ENCODE data around the gene RINT1. TPM values are rescaled to one million over a fixed set of nuclear protein-coding genes. Genes with fewer than 3 reads are reported as not detected.
"Not testable (repeated sequence)": the region's sequence is repeated elsewhere in the genome, so short reads cannot be mapped to it uniquely, and the experiment has no call there.

RINT1 gene
- total RNA-seq, 2 experiments from 2014 or later = 22.0 to 25.5 TPM

GRCh38 chr7:105594034-105594433 is 62.0 kb downstream of the RINT1 start:
- H3K27me3 Mint-ChIP-seq = peaks cover 23% of the 10 kb centered on the region

DNA sequence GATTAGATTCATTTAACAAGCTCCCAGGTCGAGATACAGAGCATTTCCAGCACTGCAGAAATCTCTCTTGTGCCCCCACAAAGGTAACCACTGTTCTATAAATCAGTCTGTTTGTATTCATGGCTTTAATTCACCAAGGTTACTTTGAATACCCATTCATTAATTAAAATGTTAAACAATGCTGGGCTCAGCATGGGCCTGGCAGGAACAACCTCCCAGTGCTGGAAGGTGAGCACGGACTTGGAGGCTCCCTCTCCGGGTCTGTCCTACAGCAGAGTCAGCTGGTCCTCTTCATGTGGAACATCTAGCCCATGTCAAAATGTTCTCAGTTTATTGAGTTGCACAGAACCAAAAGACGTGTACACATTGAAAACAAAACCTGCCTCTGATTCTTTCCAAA is 64.9 kb downstream of the RINT1 start:
- POLR2A ChIA-PET = no interaction called here
- no peaks in the 10 kb centered on the region for H3K36me3 Mint-ChIP-seq
- DNase-seq (no peak), ATAC-seq (ENCODE audit: low read depth) (no peak)
- no peak overlapping the region for H3K27ac Mint-ChIP-seq
- no peaks in the 10 kb centered on the region for H3K9me3 Mint-ChIP-seq
- no peak overlapping the region for H3K4me3 Mint-ChIP-seq
- no peaks in the 10 kb centered on the region for H3K4me1 Mint-ChIP-seq
- H3K27me3 Mint-ChIP-seq = peaks cover 26% of the 10 kb centered on the region

More at GRCh38 chr7:105594034-105594433, 62.0 kb downstream of the RINT1 start:
- Mint-ChIP-seq H3K27ac (no peak overlapping the region), H3K9me3 (no peaks in the 10 kb centered on the region), H3K4me1 (peaks cover 4% of the 10 kb centered on the region), H3K36me3 (no peaks in the 10 kb centered on the region), H3K4me3 (no peak overlapping the region)
- POLR2A ChIA-PET = no interaction called here
- ATAC-seq (ENCODE audit: low read depth) = no peak
- no peak for DNase-seq

- H3K4me1 Mint-ChIP-seq; H3K9me3 Mint-ChIP-seq; H3K4me3 Mint-ChIP-seq; POLR2A ChIA-PET; H3K36me3 Mint-ChIP-seq; DNase-seq; ATAC-seq (ENCODE audit: low read depth); H3K27ac Mint-ChIP-seq: not testable (repeated sequence)
- peaks cover 17% of the 10 kb centered on the region for H3K27me3 Mint-ChIP-seq
Measured at GRCh38 chr7:105599080-105599479, 67.1 kb downstream of the RINT1 start.

DNA sequence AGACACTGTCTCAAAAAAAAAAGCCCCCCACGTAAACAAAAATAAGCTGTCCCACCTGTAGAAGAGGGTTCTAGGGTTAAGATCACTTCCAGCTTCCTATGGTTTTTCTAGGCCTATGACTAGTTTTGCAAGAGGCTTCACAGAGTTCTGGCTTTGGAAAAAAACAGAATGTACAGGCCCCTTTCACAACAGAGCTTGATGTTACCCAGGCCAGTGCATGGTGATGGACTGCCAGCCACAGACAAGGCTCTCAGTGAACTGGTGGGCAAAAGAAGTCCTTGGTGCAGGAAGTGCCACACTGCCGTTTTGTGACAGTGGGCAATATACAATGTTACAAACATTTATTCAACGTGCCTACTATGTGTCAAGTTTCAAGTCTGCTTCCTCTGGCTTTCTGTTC is 67.5 kb downstream of the RINT1 start:
- Mint-ChIP-seq H3K9me3 (no peaks in the 10 kb centered on the region), H3K4me3 (no peak overlapping the region), H3K27me3 (peaks cover 15% of the 10 kb centered on the region), H3K36me3 (no peaks in the 10 kb centered on the region), H3K4me1 (no peaks in the 10 kb centered on the region), H3K27ac (no peak overlapping the region)
- no peak for DNase-seq
- POLR2A ChIA-PET = no interaction called here
- no peak for ATAC-seq (ENCODE audit: low read depth)

DNA sequence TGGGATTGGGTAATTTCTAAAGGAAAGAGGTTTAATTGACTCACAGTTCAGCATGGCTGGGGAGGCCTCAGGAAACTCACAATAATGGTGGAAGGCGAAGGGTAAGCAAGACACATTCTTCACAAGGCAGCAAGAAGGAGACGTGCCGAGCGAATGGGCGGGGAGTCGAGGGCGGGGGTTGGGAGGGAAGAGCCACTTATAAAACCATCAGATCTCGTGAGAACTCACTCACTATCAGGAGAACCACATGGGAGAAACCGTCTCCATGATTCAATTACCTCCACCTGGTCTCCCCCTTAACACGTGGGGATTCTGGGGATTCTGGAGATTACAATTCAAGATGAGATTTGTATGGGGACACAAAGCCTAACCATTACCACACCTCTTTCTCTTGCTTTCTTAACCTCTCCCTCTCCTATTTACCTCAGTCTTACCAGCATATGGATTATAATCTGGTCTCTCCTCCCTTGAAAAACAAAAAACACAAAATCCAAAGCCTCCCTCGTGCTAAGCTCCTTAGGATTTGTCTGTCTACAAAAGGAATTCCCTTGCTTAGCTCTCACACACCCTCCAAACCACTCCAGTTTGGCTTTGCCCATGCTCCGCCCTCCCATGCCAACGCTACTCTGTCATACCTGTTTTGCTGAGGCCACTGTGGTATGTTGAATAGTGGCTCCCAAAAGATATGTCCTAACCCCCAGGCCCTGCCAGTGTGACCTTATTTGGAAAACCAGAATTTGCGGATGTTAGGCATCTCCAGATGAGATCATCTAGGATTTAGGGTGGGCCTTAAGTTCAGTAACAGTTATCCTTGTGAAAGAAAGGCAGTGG is 68.9 kb downstream of the RINT1 start:
- ATAC-seq (ENCODE audit: low read depth) (no peak), DNase-seq (no peak)
- Mint-ChIP-seq H3K4me1 (no peaks in the 10 kb centered on the region), H3K9me3 (no peaks in the 10 kb centered on the region), H3K27me3 (peaks cover 11% of the 10 kb centered on the region), H3K27ac (no peak overlapping the region), H3K36me3 (no peaks in the 10 kb centered on the region), H3K4me3 (no peak overlapping the region)
- POLR2A ChIA-PET = no interaction called here

GRCh38 chr7:105602325-105603305 is 70.6 kb downstream of the RINT1 start:
- Mint-ChIP-seq H3K4me1 (no peaks in the 10 kb centered on the region), H3K27me3 (peaks cover 5% of the 10 kb centered on the region), H3K36me3 (no peaks in the 10 kb centered on the region), H3K27ac (no peak overlapping the region), H3K9me3 (no peaks in the 10 kb centered on the region), H3K4me3 (no peak overlapping the region)
- POLR2A ChIA-PET = no interaction called here
- DNase-seq (no peak), ATAC-seq (ENCODE audit: low read depth) (no peak)

DNA sequence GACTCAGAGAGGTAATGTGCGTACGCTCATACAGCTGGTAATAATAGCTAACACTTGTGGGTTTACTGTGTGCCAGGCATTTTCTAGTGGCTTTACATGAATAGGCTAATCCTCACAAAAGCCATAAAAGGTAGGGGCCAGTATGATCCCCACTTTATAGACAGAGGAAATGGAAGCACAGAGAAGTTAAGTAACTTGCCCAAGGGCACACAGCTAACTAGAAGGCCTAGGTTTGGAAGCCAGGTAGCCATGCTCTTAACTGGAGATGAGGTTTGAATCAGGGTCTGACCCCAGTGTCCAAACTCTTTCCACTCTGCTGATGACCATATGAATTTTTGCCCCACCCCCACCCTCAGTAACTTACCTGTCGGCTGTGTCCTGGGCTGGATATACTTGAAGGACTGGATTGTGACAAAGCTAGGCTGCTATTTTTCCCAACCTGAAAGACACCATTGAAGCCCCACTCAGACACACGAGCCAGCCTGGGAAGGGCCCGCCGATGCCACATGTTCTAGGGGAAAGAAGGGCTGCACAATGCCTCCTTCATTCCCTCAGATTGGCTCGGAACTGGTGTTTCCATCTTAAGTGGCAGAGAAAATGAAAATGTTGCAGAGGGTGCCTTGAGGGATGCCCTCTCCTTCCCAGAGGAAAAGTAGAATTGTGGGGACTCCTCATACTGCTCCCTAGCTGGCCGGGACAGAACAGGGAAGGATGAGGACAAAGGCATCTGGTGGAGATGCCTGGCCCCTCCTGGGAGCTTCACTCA is 78.3 kb downstream of the RINT1 start:
- no peak for DNase-seq
- no peak for ATAC-seq (ENCODE audit: low read depth)
- Mint-ChIP-seq H3K27ac (no peak overlapping the region), H3K4me1 (no peaks in the 10 kb centered on the region), H3K36me3 (no peaks in the 10 kb centered on the region), H3K9me3 (no peaks in the 10 kb centered on the region), H3K27me3 (no peaks in the 10 kb centered on the region), H3K4me3 (no peak overlapping the region)
- POLR2A ChIA-PET = no interaction called here

DNA sequence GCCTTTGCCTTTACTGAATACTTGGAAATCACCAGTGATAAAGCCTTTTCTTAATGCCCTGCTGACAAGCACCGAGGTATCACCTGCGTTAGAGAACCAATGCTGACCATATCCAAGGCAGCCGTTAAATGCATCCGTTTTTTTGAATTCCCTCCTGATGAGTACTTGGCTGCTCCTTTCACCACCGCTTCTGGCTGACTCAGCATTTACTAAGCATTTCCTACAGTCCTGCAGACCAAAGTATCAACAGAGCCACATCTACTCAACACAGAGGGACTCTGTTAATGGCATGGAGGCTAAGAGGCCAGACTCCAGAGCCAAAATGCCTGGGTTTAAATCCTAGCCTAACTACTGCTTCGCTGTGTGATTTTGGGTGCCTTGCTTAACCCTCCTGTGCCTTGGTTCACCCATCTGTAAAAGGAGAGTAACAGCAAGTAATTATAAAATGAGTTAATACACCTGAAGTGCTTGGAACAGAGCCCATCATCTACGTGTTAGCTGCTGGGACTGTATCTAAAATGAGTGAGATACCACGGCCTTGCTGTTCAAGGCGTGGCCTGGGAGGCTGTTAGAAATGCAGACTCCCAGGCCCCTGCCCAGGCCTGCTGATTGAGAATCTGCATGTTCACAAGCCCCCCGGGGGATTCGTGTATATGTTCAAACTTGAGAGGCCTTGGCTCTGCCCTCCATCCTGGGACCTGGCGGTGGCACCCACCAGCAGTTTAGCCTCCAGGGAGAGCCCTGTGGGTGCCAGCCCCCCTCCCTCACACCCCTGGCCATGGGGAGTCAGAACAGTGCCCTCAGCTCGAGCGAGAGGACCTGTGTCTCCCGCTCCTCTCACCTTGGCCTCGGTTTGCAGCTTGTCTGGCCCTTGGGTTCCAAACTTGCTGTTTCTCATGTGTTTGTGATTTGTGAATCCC is 80.1 kb downstream of the RINT1 start:
- Mint-ChIP-seq H3K27ac (no peak overlapping the region), H3K4me3 (no peak overlapping the region), H3K27me3 (no peaks in the 10 kb centered on the region), H3K4me1 (no peaks in the 10 kb centered on the region), H3K9me3 (no peaks in the 10 kb centered on the region), H3K36me3 (no peaks in the 10 kb centered on the region)
- no peak for ATAC-seq (ENCODE audit: low read depth)
- DNase-seq = no peak
- POLR2A ChIA-PET = no interaction called here

GRCh38 chr7:105612806-105613205 is 80.8 kb downstream of the RINT1 start:
- no peak overlapping the region for H3K4me3 Mint-ChIP-seq
- no peak overlapping the region for H3K27ac Mint-ChIP-seq
- no peaks in the 10 kb centered on the region for H3K36me3 Mint-ChIP-seq
- H3K4me1 Mint-ChIP-seq = no peaks in the 10 kb centered on the region
- H3K27me3 Mint-ChIP-seq = no peaks in the 10 kb centered on the region
- POLR2A ChIA-PET = no interaction called here
- no peaks in the 10 kb centered on the region for H3K9me3 Mint-ChIP-seq
- DNase-seq (no peak), ATAC-seq (ENCODE audit: low read depth) (no peak)

DNA sequence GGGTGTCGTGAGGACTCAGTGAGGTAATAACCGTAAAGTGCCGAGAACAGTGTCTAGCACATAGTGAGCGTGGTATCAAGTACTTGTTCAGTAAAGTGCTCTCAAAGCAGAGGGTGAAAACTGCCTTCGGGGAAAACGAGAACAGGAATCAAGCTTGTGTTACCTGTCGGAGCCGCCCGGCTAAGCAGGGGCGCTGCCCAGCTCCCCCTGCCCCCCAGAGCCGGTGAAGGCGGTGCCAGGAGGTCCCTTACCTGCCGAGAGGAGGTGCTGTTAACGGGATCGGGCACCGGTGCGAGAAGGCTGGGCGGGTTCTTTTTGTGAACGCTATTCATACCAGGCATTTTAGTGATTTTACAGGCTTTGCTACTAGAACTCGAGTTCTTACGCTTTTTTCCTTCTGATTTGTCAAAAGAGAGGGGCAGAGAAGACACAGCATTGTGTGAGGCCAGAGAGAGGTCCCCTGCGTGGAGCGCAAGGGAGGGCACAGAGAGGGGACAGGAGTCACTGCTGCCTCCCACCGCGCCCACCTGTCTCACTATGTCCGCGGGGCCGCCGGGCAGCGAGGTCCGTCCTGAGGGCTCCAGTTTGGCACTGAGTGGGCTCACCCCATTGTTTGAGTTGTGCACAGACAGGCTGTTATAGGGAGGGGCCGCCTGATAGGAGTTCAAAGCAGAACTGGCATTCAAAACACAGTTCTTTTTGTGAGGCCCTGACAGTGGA is 81.8 kb downstream of the RINT1 start:
- Mint-ChIP-seq H3K27ac (peak overlapping the region; percentile 6), H3K36me3 (no peaks in the 10 kb centered on the region), H3K9me3 (no peaks in the 10 kb centered on the region), H3K4me1 (no peaks in the 10 kb centered on the region), H3K4me3 (no peak overlapping the region), H3K27me3 (no peaks in the 10 kb centered on the region)
- POLR2A ChIA-PET = no interaction called here
- no peak for DNase-seq
- ATAC-seq (ENCODE audit: low read depth) = no peak

- DNase-seq (no peak), ATAC-seq (ENCODE audit: low read depth) (no peak)
- Mint-ChIP-seq H3K4me3 (no peak overlapping the region), H3K9me3 (no peaks in the 10 kb centered on the region), H3K27ac (peak overlapping the region; percentile 6), H3K36me3 (no peaks in the 10 kb centered on the region), H3K27me3 (no peaks in the 10 kb centered on the region), H3K4me1 (no peaks in the 10 kb centered on the region)
- POLR2A ChIA-PET = no interaction called here
Measured at GRCh38 chr7:105614341-105614840, 82.4 kb downstream of the RINT1 start.

Data from activated naive CD8-positive, alpha-beta T cell treated with anti-CD3 and anti-CD28 coated beads, Interleukin-2, amount 10 ng/mL, durations not matched to agents 7 days and 5 days (primary cell).